ENCODE results near the gene AKR1D1.
"Not testable (repeated sequence)": the region's sequence is repeated elsewhere in the genome, so short reads cannot be mapped to it uniquely, and the experiment has no call there.

AKR1D1 gene

DNA sequence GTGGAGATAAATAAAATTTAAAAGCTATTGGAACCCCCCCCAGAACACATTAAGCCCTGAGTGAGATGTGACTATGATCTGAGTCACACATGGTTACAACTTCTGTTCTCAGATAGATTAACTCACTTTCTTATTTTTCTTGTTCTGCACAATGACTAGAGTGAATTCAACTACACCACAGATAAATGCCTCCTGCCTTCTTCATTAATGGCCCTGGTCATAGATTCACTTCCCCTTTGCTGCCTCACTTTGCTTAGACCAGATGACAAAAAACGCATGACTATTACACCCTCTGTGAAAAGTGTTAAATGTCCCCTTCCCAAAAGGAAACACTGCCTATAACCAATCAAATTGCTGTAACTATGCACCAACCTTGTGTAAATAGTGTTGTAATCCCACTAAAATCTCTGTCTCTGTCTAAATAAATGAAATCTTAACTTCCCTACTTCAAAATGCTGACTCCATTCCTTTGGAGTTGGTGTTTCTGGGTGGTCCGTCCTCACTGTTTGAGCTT, 49.4 kb downstream of the AKR1D1 start:
- no peak for DNase-seq

DNA sequence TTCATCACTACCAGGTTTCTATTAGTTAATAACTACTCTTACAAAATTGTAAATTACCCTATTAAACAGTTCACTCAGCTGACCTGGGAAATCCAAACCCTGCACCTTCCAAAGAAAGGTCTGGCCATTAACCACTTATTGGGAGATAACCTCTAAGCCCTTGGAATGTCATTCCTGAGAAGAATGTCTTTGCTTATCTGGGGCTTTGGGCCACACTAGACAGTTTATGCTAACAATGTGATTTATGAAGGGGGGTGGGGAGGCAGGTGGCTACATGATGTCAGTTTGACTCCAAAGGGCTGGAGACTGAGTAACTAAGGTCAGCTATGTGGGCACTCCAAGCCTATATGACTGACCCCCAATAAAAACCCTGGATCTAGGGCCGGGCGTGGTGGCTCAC, 50.7 kb downstream of the AKR1D1 start:
- DNase-seq = no peak

DNA sequence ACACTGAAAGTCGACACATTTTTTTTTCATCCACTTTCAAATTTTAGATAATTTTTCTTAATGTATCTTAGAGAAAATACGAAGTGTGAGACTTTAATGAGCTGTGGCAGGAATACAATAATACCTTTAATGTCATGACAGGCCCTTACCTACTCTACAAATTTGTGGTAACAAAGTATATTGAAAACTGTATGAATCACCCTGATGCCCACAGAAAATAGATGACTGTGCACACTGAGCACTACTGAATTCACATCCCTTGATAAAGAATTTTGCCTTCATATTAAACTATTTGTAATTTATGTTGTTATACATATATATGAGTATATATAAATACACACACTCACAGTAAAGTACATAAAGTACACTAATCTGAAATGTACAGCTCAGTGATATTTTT, 51.7 kb downstream of the AKR1D1 start:
- no peak for DNase-seq

DNA sequence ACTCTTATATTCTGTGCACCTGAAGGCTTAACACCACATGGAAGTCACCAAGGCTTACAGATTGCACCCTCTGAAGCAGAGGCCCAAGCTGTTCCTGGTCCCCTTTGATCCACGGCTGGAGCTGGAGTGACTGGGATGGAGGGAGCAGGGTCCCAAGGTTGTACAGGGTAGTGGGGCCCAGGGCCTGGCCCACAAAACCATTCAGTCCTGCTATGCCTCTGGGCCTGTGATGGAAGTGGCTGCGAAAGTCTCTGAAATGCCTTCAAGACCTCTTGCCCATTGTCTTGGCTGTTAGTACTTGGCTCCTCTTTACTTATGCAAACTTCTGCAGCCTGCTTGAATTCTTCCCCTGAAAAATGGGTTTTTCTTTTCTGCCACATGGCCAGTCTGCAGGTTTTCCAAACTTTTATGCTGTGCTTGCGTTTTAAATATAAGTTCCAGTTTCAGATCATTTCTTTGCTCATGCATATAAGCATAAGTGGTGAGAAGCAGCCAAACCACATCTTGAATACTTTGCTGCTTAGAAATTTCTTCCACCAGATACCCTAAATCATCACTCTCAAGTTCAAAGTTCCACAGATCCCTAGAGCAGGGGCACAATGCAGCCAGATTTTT, 53.4 kb downstream of the AKR1D1 start:
- DNase-seq = no peak

DNA sequence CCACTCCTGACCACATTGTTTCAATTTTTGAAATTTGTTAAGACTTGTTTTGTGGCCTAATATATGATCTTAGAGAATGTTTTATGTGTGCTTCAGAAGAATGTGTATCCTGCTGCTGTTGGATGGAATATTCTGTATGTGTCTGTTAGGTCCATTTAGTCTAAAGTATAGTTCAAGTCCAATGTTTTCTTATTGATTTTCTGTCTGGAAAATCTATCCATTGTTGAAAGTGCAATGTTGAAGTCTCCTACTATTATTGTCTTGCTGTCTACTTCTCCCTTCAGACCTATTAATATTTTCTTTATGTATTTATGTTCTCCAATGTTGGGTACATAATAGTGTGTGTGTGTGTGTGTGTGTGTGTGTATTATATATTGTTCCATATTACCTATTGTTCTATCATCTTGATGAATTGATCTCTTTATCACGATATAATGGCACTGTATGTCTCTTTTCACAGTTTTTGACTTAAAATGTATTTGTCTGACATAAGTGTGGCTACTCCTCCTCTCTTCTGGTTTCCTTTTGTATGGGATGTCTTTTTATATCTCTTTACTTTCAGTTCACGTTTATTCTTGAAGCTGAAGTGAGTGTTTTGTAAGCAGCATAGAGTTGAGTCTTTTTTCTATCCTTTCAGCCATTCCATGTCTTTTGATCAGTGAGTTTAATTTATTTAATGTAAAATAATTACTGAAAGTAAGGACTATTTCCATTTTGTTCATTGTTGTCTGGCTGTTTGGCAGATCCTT, 61.3 kb downstream of the AKR1D1 start:
- no peak for DNase-seq

DNA sequence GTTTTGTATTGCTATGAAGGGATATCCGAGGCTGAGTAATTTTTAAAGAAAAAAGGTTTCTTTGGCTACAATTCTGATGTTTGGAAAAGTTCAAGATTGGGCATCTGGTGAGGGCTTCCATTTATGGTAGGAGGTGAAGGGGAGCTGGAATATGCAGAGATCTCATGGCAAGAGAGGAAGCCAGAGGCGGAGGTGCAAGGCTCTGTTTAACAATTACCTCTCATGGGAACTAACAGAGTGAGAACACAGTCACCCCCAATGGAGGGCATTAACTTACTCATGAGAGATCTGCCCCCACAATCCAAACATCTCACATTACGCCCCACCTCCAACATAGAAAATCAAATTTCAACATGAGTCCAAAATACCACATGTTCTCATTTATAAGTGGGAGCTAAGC, 62.0 kb downstream of the AKR1D1 start:
- DNase-seq = no peak

DNA sequence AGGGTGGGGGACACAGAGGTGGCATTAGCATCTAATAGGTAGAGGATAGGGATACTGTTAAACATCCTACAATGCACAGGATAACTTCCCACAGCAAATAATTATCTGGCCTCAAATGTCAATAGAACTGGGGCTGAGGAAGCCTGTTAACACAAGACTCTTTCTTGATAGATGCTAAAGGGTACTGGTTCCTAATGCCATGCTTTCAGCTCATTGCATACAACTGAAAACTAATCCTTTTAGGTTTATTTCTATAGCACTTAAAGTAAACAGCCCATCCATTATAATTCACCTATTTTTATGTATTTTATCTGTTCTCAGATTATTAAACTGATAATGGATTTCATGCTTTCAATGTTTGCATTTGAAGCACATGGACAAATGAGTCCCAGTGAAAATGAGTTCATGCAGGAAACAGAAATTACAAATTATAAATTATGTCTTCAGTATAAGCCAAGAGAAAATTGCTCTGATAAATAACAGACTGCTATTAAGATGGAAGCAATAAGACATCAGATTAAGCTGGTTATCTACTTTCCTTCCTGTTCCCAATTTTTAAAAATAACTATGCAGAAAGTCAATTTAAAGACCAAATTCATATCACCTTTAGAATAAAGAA, 66.4 kb downstream of the AKR1D1 start:
- DNase-seq = no peak

DNA sequence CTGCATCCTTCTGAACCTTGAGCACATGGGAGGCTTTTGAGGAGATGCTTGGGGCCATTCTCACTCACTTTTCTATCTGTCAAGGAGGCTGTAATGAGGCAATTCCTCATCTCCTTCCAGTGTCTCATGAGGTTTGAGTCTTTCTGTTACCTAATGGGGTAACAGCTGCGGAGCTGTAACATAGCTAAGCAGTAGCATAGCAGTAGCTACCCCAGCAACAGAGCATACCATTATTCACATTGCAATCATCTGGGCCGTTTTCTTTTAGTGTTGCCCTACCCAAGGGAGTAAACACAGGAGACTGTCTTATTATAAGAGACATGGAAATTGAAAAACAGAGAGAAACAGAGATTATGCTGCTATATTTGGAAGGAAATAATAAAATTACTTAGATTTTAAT, 68.7 kb downstream of the AKR1D1 start:
- no peak for DNase-seq

DNA sequence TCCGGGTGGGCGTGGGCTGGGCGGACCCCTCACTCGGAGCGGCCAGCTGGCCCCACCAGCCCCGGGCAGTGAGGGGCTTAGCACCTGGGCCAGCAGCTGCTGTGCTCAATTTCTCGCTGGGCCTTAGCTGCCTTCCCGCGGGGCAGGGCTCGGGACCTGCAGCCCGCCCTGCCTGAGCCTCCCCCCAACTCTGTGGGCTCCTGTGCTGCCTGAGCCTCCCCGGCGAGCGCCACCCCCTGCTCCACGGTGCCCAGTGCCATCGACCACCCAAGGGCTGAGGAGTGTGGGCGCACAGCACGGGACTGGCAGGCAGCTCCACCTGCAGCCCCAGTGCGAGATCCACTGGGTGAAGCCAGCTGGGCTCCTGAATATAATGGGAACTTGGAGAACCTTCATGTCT, 70.0 kb downstream of the AKR1D1 start:
- DNase-seq = not testable (repeated sequence)

DNA sequence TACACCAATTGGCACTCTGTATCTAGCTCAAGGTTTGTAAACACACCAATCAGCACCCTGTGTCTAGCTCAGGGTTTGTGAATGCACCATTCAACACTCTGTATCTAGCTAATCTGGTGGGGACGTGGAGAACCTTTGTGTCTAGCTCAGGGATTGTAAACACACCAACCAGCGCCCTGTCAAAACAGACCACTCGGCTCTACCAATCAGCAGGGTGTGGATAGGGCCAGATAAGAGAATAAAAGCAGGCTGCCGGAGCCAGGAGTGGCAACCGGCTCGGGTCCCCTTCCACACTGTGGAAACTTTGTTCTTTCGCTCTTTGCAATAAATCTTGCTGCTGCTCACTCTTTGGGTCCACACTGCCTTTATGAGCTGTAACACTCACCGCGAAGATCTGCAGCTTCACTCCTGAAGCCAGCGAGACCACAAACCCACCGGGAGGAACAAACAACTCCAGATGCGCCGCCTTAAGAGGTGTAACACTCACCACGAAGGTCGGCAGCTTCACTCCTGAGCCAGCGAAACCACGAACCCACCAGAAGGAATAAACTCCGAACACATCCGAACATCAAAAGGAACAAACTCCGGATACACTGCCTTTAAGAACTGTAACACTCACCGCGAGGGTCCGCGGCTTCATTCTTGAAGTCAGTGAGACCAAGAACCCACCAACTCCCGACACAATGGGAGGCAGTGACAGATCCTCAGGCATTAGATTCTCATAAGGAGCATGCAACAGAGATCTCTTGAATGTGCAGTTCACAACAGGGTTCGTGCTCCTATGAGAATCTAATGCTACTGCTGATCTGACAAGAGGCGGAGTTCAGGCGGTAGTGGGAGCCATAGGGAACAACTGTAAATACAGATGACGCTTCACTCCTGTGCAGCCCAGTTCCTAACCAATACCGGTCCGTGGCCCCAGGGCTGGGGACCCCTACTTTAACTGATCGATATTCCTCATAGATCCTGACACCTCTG, 70.8 kb downstream of the AKR1D1 start:
- not testable (repeated sequence) for DNase-seq

DNA sequence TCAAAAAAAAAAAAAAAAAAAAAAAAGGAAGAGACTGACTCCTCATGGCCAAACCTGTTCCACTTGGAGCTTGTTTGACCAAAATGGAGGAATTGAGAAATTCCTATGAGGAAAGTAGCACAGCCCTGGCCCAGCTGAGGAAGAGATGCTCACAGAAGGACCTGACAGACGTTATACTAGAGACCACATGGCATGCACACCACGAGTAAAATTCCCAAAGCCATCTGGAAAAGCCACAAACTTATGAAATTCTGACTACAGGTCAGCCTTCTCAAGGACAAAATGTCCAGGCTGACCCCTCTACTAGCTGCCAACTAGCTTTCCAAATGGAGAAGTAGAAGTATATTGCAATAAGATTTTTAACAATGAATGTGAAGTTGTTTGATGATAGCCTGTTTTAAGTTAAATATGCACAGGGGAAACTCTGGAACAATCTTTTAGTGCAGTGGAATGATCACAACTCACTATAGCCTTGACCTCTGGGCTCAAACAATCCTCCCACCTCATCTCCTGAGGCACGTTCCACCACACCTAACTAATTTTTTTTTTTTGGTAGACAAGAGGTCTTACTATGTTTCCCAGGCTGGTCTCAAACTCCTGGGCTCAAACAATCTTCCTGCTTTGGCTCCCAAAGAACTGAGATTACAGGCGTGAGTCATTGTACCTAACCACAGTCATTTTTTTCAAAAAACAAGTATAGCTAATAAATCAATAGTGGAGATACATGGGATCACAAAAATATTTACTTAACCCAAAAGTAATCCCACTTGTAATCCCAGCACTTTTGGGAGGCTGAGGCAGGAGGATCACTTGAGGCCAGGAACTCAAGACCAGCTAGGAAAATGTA, 75.7 kb downstream of the AKR1D1 start:
- no peak for DNase-seq

DNA sequence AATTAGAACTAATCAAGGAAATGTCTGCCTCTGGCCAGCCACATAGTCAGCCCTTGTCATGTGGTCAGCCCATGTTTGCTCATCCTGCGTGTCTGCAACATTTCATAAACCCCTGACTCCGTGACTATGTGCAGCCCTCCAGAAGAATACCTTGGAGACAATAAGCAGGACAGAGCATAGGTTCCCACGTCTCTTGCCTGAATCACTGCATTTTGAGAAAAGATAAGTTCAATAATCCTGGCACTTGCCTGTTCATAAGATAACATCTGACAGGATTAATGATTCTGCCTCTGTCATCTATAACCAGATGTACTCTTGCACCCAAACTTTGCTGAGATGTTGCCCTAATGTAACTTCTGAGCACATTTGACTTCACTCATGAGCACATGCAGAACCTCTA, 78.4 kb downstream of the AKR1D1 start:
- DNase-seq = no peak

DNA sequence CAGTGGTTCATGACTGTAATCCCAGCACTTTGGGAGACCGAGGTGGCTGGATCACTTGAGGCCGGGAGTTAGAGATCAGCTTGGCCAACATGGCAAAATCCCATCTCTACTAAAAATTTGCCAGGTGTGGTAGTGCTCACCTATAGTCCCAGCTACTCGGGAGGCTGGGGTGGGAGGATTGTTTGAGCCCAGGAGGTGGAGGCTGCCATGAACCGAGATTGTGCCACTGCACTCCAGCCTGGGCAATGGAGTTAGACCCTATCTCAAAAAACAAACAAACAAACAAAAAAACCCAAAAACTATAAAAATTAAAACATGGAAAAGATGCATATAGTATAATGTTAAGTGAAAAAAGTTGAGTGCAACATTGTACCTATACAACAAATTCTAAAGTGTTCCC, 81.4 kb downstream of the AKR1D1 start:
- no peak for DNase-seq

DNA sequence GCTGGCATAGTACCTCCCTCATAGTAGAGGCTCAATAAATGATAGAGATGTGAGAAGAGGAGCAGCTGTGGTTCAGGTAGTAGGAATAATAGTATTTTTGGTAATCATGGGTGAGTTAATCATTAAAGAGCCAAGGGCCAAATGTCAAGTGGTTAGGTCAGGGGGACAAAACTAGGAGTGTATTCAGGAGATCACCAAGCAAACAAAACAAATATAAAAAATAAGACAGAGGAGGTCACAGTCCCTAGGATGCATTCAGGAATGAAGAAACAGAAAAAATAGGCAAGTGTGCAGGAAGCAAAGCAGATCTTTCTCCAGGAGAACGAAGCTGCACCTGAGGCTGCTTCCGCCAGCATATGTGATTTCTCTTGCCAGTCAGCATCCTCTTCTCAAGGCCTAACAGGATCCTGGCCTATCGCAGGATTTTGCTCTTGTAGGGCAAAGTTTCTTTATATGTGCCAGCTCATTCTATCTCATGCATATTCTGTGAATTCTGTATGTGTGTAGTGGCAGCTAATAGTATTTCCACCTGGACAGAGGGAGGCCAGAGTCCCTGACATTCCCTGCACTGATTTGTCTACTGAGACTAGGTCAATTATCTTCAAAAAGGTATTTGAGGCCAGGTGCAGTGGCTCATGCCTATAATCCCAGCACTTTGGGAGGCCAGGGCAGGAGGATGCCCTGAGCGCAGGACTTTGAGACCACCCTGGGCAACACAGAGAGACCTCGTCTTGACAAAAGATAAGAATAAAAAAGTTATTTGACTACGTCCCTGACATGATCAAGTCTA, 82.7 kb downstream of the AKR1D1 start:
- DNase-seq = no peak

DNA sequence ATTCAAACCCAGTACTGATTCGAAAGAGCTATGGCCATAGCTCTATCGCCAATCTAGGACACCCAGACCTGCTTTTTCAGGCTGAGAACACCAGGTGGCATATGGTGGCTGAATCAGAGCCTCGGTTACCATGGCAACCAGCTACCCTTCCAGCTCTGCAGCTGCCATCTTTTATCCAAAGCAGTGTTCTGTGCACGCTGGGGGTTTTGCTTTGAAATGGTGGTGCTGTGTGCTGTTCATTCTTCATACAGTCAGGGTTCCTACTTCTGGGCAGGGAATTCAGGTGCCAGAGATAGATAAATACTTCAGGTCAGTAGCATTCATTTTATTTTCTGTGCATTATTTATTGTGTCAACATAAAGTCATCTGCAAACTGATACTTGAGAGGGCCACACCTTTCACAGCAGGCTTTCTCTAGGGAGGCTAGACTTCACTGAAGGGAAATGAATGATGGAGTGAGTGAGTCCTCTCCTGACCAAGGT, 85.4 kb downstream of the AKR1D1 start:
- peak; percentile 45 to 71 for DNase-seq

DNA sequence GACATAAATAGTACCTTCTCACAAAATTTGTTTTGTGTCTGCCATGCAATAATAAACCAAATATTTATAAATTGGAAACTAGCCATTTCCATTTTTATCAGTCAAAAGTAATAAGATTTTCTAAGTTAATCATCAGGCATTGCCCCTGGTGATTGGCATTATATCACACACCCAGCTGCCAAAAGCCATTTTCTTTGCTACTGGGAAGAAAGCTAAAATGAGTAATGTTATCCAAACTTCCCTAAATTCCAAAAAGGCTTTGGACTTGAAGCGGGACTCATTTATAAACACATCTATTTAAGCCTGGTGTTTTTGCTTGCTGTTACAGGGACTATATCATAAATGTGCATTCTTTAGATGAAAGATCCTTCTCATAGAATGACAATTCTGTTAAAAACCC, 86.0 kb downstream of the AKR1D1 start:
- DNase-seq = no peak

DNA sequence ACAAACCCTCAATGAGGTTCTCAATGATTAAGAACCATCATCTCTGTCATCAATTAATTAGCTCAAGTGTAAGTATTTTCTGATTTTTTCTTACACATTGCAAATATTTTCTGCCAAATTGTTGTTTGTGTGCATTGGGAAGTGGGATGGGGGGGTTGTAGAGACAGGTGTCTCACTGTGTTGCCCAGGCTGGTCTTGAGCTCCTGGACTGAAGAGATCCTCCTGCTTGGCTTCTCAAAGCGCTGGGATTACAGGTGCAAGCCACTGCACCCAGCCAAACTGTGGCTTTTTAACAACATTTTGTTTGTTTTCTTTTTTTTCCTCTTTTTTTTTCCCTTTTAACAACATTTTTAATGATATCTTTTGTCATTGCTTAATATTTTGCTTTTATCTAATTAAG, 87.5 kb downstream of the AKR1D1 start:
- DNase-seq = no peak

DNA sequence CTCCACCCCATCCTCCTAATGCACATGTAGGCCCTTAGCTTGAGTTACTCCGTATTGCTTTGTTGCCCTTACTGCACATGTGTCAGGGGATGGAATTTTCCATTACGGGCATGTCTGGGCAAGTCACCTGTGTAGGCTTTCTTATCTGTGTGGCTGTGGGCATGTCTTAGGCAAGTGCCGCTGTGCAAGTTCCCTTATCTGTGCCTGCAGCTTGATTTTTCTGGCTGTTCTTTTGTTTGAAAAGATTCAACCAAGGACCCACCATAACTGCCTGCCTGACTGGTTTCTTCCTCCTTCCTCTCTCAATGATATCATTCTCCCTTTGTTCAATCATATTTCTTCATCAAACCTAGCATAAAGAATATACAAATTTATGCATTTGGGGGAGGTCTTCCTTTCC, 88.5 kb downstream of the AKR1D1 start:
- DNase-seq = no peak

DNA sequence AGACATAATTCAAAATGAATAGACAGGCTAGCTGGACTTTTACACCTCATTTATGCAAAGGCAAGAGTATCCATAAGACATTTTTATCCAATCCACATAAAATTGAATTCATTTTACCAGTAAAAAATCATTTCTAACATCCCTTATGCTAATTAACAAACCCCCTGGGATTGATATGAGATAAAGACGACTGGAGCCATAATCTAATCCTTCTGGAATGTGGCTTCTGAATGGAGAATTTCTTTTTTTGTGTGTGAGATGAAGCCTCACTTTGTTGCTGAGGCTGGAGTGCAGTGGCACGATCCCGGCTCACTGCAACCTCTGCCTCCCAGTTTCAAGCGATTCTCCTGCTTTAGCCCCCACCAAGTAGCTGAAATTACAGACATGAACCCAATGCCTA, 90.4 kb downstream of the AKR1D1 start:
- no peak for DNase-seq

DNA sequence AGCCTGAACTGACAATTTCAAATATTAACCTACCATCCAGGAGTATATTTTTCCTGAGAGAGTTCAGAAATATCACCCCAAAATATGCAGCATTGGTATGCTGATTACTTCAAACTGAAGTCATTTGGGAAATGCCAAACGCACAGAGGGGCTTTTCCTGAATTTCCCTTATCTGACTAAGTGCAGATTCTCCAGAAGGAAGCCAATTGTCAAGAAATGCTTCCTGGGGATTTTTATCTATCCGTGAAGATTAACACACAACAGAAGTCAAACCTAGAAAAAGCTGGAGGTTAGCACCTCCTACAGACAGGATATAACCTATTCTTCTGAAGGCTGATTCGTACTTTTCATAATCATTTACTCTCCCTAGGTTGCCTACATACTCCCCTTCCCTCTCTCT, 91.0 kb downstream of the AKR1D1 start:
- no peak for DNase-seq

DNA sequence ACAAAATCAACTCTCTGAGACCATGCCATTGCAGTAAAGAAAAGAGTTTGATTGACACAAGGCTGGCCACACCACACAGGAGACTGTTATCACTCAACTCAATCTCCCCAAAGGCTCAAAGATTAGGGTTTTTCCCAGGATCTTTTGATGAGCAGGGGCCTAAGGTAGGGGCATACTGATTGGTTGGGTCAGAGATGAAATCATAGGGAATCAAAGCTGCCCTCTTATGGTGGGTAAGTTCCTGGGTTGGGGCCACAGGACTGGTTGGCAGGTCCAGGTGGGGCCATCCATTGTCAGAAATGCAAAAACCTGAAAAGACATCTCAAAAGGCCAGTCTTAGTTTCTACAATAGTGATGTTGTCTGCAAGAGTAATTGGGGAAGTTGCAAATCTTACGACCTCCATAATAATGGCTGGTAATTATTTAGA, 91.6 kb downstream of the AKR1D1 start:
- no peak for DNase-seq

Measured in stimulated activated CD4-positive, alpha-beta T cell treated with anti-CD3 and anti-CD28 coated beads, Interleukin-4, amount 100 ng/mL, for 4 hours (primary cell).